Epithelial cell of alveolus of lung (primary cell): Measurements from ENCODE around the gene TAF7L. TPM values are rescaled to one million over a fixed set of nuclear protein-coding genes. Genes with fewer than 3 reads are reported as not detected.

Experiments
- total RNA-seq: library from RNA; depleted of rRNA; stranded (reverse); fragments of >200 nt; gene quantifications from 2 replicates; pipeline ENCODE4 v1.2.1, GENCODE V29; 2015

TAF7L gene, protein sequence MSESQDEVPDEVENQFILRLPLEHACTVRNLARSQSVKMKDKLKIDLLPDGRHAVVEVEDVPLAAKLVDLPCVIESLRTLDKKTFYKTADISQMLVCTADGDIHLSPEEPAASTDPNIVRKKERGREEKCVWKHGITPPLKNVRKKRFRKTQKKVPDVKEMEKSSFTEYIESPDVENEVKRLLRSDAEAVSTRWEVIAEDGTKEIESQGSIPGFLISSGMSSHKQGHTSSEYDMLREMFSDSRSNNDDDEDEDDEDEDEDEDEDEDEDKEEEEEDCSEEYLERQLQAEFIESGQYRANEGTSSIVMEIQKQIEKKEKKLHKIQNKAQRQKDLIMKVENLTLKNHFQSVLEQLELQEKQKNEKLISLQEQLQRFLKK
- 0.16 and 1.0 TPM in 2 replicates for total RNA-seq

DNA sequence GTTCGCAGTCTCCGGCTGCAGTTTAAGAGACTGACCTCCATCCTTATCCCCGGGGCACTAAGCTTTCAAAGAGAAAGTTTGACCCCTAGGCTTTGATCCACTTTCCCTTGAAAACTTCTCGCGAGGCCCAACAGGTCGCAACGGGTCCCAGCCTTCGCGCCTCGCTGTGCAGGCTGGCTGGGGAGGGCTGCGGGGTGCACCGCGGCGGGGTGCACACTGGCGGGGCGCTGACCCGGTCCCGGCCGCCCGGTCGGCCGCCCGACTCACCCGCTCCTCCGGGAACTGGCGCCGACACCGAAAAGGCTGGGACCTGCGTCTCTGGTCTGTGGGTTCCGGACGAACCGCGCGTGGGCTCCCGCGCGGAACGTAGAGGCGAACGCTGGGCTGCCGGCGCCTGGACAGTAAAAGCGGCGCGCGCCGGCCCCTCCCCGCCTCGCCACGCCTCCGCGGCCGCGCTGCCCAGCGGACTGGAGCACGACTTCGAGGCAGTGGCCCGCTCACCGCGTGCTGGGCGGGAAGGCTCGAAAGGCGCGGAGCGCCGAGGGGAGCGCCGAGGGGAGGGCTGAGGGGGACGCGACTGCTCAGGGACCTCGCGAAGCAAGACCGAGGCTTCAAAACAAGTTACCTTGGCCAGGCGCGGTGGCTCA lies at the start of gene TAF7L:
Gene TAF7L, minus strand, starts transcription at position 378 of the 647 bp plus-strand sequence. CDS start 3,791 bp downstream, outside the sequence.

DNA sequence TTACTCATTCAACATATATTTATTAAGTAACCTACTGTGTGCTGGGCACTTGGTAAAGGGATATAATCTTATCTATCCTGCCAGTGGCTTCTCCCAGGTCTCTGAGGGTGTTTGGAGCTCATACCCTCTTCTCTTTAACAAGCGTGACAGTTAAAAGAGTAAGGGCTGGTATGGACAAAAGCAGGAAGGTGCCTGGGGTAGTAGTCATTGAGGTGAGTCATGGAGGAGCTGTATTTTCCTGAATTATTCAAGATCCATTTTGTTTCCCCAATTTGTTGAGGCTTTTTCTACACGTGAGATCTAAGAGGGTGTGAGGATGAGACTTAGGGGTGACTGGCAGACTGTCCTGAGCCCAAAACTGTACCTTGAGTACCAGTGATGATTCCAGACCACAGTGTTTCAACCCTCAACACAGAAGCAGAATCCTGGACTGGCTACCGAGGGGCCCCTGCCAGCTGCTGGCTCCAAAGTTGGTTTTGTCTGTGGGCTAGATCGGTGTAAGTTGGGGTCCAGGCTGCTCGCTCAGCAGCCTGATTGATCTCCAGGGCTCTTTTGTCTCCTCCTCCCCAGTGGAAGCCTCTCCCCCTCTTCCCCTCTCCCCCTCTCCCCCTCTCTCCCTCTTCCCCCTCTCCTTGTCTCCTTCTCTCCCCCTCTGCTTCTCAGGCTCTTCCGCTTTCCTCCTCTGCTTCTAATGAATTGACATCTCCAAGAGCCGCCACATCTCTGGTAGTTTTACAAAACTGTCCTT lies 71.8 kb downstream of the TAF7L start, which contains the start of gene DRP2:
Gene DRP2, plus strand, starts transcription at position 671 of the 748 bp plus-strand sequence. CDS start 11,862 bp downstream, outside the sequence.

Other genes with a start within 250 kb of the TAF7L start
- gene TRMT2B, start 239.2 kb downstream of the TAF7L start, total RNA-seq: 4.0 and 10.2 TPM in 2 replicates
- 14.9 and 22.0 TPM in 2 replicates for gene TMEM35A, start 212.5 kb downstream of the TAF7L start, total RNA-seq
- 6.5 and 14.6 TPM in 2 replicates for gene CENPI, start 193.1 kb downstream of the TAF7L start, total RNA-seq
- 0.80 and 1.3 TPM in 2 replicates for gene DRP2, start 71.5 kb downstream of the TAF7L start, total RNA-seq
- 3.2 and 7.0 TPM in 2 replicates for gene TIMM8A, start 57.4 kb upstream of the TAF7L start, total RNA-seq
- gene BTK, start 94.9 kb upstream of the TAF7L start, total RNA-seq: not detected in 2 replicates
- gene RPL36A, start 99.7 kb upstream of the TAF7L start, total RNA-seq: 453 and 4,357 TPM in 2 replicates
- gene GLA, start 116.6 kb upstream of the TAF7L start, total RNA-seq: 22.1 and 30.4 TPM in 2 replicates
- gene HNRNPH2, start 116.9 kb upstream of the TAF7L start, total RNA-seq: 42.1 and 58.7 TPM in 2 replicates
- gene ARMCX4, start 194.1 kb upstream of the TAF7L start, total RNA-seq: 3.1 and 4.4 TPM in 2 replicates